WTC11 (cell line): ENCODE data around the gene ZEB2. TPM values are rescaled to one million over a fixed set of nuclear protein-coding genes. Genes with fewer than 3 reads are reported as not detected.

Experiments used
- ATAC-seq: fragments of 200-7000 bp; cut with Tn5 transposase; 2 replicates; pipeline ENCODE4 v1.10.0; 2021; ENCODE audit warnings: mild to moderate bottlenecking, moderate library complexity
- CTCF ChIA-PET: fragments of 300-600 bp; sonication (Branson Sonifier 250); formaldehyde crosslinking; loops from one replicate; lab custom pipeline; 2021; ENCODE audit warnings: antibody characterized with exemption; lab: Charles Lee
- POLR2A ChIA-PET: fragments of 350-600 bp; sonication (Branson Sonifier 250); formaldehyde crosslinking; loops from one replicate; lab custom pipeline; 2021; ENCODE audit warnings: antibody characterized with exemption; lab: Charles Lee
- DNase-seq: peaks from one replicate; pipeline ENCODE4 v3.0.0; 2021; ENCODE audit warnings: low spot score
- H3K27ac Mint-ChIP-seq: 2 replicates; pipeline ENCODE4 v1.8.0; 2021; ENCODE audit warnings: mixed read lengths
- H3K27me3 Mint-ChIP-seq: 2 replicates; pipeline ENCODE4 v1.8.0; 2021; ENCODE audit warnings: low read depth, mild to moderate bottlenecking, moderate library complexity, mixed read lengths
- H3K36me3 Mint-ChIP-seq: 2 replicates; pipeline ENCODE4 v1.8.0; 2021; ENCODE audit warnings: mixed read lengths
- H3K4me1 Mint-ChIP-seq: 2 replicates; pipeline ENCODE4 v1.8.0; 2022; ENCODE audit warnings: mixed read lengths
- H3K4me3 Mint-ChIP-seq: 2 replicates; pipeline ENCODE4 v1.8.0; 2021; ENCODE audit warnings: mild to moderate bottlenecking, moderate library complexity, mixed read lengths
- H3K9me3 Mint-ChIP-seq: 2 replicates; pipeline ENCODE4 v1.8.0; 2021; ENCODE audit warnings: mixed read lengths
- ATF3 ChIP-seq: sonication (generic); formaldehyde crosslinking; conservative IDR thresholded peaks from 2 replicates; pipeline ENCODE4 v1.8.1; 2022; ENCODE audit warnings: mild to moderate bottlenecking, missing genetic modification reagents
- ATF6 ChIP-seq: sonication (generic); formaldehyde crosslinking; IDR thresholded peaks from 2 replicates; pipeline ENCODE4 v1.8.1; 2023; ENCODE audit warnings: mild to moderate bottlenecking, missing genetic modification reagents
- CBFB ChIP-seq: sonication (generic); formaldehyde crosslinking; IDR thresholded peaks from 2 replicates; pipeline ENCODE4 v1.8.1; 2022; ENCODE audit warnings: mild to moderate bottlenecking, low read depth, missing genetic modification reagents
- E2F1 ChIP-seq: sonication (generic); formaldehyde crosslinking; IDR thresholded peaks from 2 replicates; pipeline ENCODE4 v1.8.0; 2022; ENCODE audit warnings: mild to moderate bottlenecking, missing genetic modification reagents
- EMX1 ChIP-seq: fragments of 250-450 bp; sonication (Bioruptor Pico); IDR thresholded peaks from 2 replicates; pipeline ENCODE4 v1.8.0; 2021; ENCODE audit warnings: mild to moderate bottlenecking
- GABPB1 ChIP-seq: sonication (generic); formaldehyde crosslinking; IDR thresholded peaks from 2 replicates; pipeline ENCODE4 v1.8.1; 2023; ENCODE audit warnings: mild to moderate bottlenecking, missing genetic modification reagents
- IRF2 ChIP-seq: sonication (generic); formaldehyde crosslinking; IDR thresholded peaks from 2 replicates; pipeline ENCODE4 v1.8.0; 2022; ENCODE audit warnings: low read depth, missing genetic modification reagents, borderline replicate concordance
- NR2C2 ChIP-seq: sonication (generic); formaldehyde crosslinking; IDR thresholded peaks from 2 replicates; pipeline ENCODE4 v1.8.0; 2022; ENCODE audit warnings: mild to moderate bottlenecking, missing genetic modification reagents
- OVOL2 ChIP-seq: fragments of 250-450 bp; sonication (Bioruptor Pico); IDR thresholded peaks from 2 replicates; pipeline ENCODE4 v1.9.0; 2021; ENCODE audit warnings: mild to moderate bottlenecking, borderline replicate concordance
- PRRX2 ChIP-seq: fragments of 250-450 bp; sonication (Bioruptor Pico); IDR thresholded peaks from 2 replicates; pipeline ENCODE4 v1.8.0; 2021; ENCODE audit warnings: mild to moderate bottlenecking
- SMAD3 ChIP-seq: sonication (generic); formaldehyde crosslinking; IDR thresholded peaks from 2 replicates; pipeline ENCODE4 v1.8.0; 2022; ENCODE audit warnings: missing genetic modification reagents, mild to moderate bottlenecking, borderline replicate concordance
- USF2 ChIP-seq: sonication (generic); formaldehyde crosslinking; IDR thresholded peaks from 2 replicates; pipeline ENCODE4 v1.8.1; 2023; ENCODE audit warnings: mild to moderate bottlenecking, missing genetic modification reagents, moderate library complexity
- ZNF263 ChIP-seq: sonication (generic); formaldehyde crosslinking; IDR thresholded peaks from 2 replicates; pipeline ENCODE4 v1.8.1; 2022; ENCODE audit warnings: low read depth, mild to moderate bottlenecking, moderate library complexity, missing genetic modification reagents
- ZNF423 ChIP-seq: fragments of 250-450 bp; sonication (Bioruptor Pico); IDR thresholded peaks from 2 replicates; pipeline ENCODE4 v2.1.2; 2022; ENCODE audit warnings: mild to moderate bottlenecking, moderate library complexity
- ZNF425 ChIP-seq: fragments of 250-450 bp; sonication (Bioruptor Pico); conservative IDR thresholded peaks from 2 replicates; pipeline ENCODE4 v1.9.0; 2021; ENCODE audit warnings: mild to moderate bottlenecking
- ZNF532 ChIP-seq: fragments of 250-450 bp; sonication (Bioruptor Pico); IDR thresholded peaks from 2 replicates; pipeline ENCODE4 v1.9.0; 2021; ENCODE audit warnings: mild to moderate bottlenecking, borderline replicate concordance
- ZNF671 ChIP-seq: fragments of 250-450 bp; sonication (Bioruptor Pico); IDR thresholded peaks from 2 replicates; pipeline ENCODE4 v1.8.0; 2021; ENCODE audit warnings: mild to moderate bottlenecking
- total RNA-seq: library from RNA; stranded (reverse); gene quantifications from 3 replicates; pipeline ENCODE4 v1.2.3, GENCODE V29; 2021

ZEB2 gene
- total RNA-seq, 1 experiment from 2014 or later = 0.42 TPM

GRCh38 chr2:144518748-144519596, 947 bp downstream of the ZEB2 start (continued):
- TF ChIP-seq ZNF532 (CRISPR knock-in tag) (no peak), E2F1 (CRISPR knock-in tag) (no peak), GABPB1 (CRISPR knock-in tag) (no peak), EMX1 (no peak), ZNF263 (CRISPR knock-in tag) (no peak)

GRCh38 chr2:144517866-144518747, 1.8 kb downstream of the ZEB2 start:
- Mint-ChIP-seq H3K4me1 (peaks cover 50% of the 10 kb centered on the region), H3K36me3 (no peaks in the 10 kb centered on the region), H3K27me3 (peaks cover 44% of the 10 kb centered on the region), H3K27ac (no peak overlapping the region), H3K9me3 (no peaks in the 10 kb centered on the region), H3K4me3 (no peak overlapping the region)
- POLR2A ChIA-PET = no interaction called here
- CTCF ChIA-PET = no interaction called here
- no peak for ATAC-seq
- TF ChIP-seq NR2C2 (CRISPR knock-in tag) (no peak), IRF2 (CRISPR knock-in tag) (no peak), ZNF423 (CRISPR knock-in tag) (no peak), ATF3 (no peak), CBFB (CRISPR knock-in tag) (no peak), USF2 (CRISPR knock-in tag) (no peak), OVOL2 (no peak), ZNF671 (no peak), ZNF425 (CRISPR knock-in tag) (no peak), ATF6 (CRISPR knock-in tag) (no peak), PRRX2 (CRISPR knock-in tag) (no peak), SMAD3 (CRISPR knock-in tag) (no peak), E2F1 (CRISPR knock-in tag) (no peak)
- no peak for DNase-seq
